Ishikawa (cell line): ENCODE results near the gene ACOT12.

Experiments used
- CEBPB ChIP-seq: IDR thresholded peaks from 2 replicates; pipeline ENCODE4 v1.6.1; 2012
- CREB1 ChIP-seq: IDR thresholded peaks from 2 replicates; pipeline ENCODE4 v1.6.1; 2012; ENCODE audit warnings: low read depth
- EGR1 ChIP-seq: IDR thresholded peaks from 2 replicates; pipeline ENCODE4 v1.6.1; 2012
- EP300 ChIP-seq: IDR thresholded peaks from 2 replicates; pipeline ENCODE4 v1.6.1; 2012; ENCODE audit warnings: borderline replicate concordance
- FOXM1 ChIP-seq: IDR thresholded peaks from 2 replicates; pipeline ENCODE4 v1.6.1; 2012; ENCODE audit warnings: low read depth, borderline replicate concordance
- NFIC ChIP-seq: IDR thresholded peaks from 2 replicates; pipeline ENCODE4 v1.6.1; 2012
- RAD21 ChIP-seq: IDR thresholded peaks from 2 replicates; pipeline ENCODE4 v1.6.1; 2012; ENCODE audit warnings: low read depth
- TAF1 ChIP-seq: IDR thresholded peaks from 2 replicates; pipeline ENCODE4 v1.6.1; 2012; ENCODE audit warnings: low read depth, mild to moderate bottlenecking
- TCF12 ChIP-seq: IDR thresholded peaks from 2 replicates; pipeline ENCODE4 v1.6.1; 2012; ENCODE audit warnings: low read depth
- TEAD4 ChIP-seq: IDR thresholded peaks from 2 replicates; pipeline ENCODE4 v1.6.1; 2012
- USF1 ChIP-seq: IDR thresholded peaks from 2 replicates; pipeline ENCODE4 v1.6.1; 2012
- YY1 ChIP-seq: IDR thresholded peaks from 2 replicates; pipeline ENCODE4 v1.6.1; 2012; ENCODE audit warnings: low read depth
- ZBTB7A ChIP-seq: IDR thresholded peaks from 2 replicates; pipeline ENCODE4 v1.6.1; 2012; ENCODE audit warnings: low read depth
- TF ChIP-seq, protein P1 (sequence below): IDR thresholded peaks from 2 replicates; pipeline ENCODE4 v1.6.1; 2012
- TF ChIP-seq, protein P2 (sequence below): IDR thresholded peaks from 2 replicates; pipeline ENCODE4 v1.6.1; 2012; ENCODE audit warnings: low read depth, mild to moderate bottlenecking

Gene ACOT12

GRCh38 chr5:81365541-81365940 lies 28.4 kb downstream of the ACOT12 start:
- TF ChIP-seq EP300 (no peak), EGR1 (no peak), TAF1 (no peak), TEAD4 (no peak), RAD21 (no peak), YY1 (no peak), USF1 (no peak), ZBTB7A (no peak), TCF12 (no peak)
- TF ChIP-seq, protein P1, sequence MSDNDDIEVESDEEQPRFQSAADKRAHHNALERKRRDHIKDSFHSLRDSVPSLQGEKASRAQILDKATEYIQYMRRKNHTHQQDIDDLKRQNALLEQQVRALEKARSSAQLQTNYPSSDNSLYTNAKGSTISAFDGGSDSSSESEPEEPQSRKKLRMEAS = no peak
- TF ChIP-seq, protein P2, sequence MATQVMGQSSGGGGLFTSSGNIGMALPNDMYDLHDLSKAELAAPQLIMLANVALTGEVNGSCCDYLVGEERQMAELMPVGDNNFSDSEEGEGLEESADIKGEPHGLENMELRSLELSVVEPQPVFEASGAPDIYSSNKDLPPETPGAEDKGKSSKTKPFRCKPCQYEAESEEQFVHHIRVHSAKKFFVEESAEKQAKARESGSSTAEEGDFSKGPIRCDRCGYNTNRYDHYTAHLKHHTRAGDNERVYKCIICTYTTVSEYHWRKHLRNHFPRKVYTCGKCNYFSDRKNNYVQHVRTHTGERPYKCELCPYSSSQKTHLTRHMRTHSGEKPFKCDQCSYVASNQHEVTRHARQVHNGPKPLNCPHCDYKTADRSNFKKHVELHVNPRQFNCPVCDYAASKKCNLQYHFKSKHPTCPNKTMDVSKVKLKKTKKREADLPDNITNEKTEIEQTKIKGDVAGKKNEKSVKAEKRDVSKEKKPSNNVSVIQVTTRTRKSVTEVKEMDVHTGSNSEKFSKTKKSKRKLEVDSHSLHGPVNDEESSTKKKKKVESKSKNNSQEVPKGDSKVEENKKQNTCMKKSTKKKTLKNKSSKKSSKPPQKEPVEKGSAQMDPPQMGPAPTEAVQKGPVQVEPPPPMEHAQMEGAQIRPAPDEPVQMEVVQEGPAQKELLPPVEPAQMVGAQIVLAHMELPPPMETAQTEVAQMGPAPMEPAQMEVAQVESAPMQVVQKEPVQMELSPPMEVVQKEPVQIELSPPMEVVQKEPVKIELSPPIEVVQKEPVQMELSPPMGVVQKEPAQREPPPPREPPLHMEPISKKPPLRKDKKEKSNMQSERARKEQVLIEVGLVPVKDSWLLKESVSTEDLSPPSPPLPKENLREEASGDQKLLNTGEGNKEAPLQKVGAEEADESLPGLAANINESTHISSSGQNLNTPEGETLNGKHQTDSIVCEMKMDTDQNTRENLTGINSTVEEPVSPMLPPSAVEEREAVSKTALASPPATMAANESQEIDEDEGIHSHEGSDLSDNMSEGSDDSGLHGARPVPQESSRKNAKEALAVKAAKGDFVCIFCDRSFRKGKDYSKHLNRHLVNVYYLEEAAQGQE = no peak

GRCh38 chr5:81363093-81363871 lies 30.7 kb downstream of the ACOT12 start:
- TF ChIP-seq TAF1 (no peak), FOXM1 (no peak), CEBPB (no peak), NFIC (no peak), EP300 (no peak), ZBTB7A (no peak), TEAD4 (no peak)

- TF ChIP-seq, protein P1 = no peak
- TF ChIP-seq YY1 (no peak), EGR1 (no peak), FOXM1 (no peak), RAD21 (no peak), TAF1 (no peak), CEBPB (no peak)
- TF ChIP-seq, protein P2 = no peak
Measured at GRCh38 chr5:81361600-81361999, 32.3 kb downstream of the ACOT12 start.

DNA sequence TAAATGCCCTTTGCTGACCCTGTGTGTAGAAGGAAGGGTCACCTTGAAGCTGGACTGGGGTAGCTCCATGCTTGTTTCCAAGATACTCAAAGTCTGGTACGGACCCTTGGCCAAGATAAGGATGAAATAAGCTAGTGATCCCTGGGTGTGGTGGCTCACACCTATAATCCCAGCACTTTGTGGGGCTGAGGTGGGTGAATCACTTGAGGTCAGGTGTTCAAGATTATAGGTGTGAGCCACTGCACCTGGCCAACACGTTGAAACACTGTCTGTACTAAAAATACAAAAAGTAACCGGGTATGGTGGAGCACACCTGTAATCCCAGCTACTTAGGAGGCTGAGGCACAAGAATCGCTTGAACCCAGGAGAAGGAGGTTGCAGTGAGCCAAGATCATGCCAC lies 33.3 kb downstream of the ACOT12 start:
- TF ChIP-seq USF1 (no peak), ZBTB7A (no peak), YY1 (no peak), FOXM1 (no peak), CREB1 (no peak), TCF12 (no peak), CEBPB (no peak), TAF1 (no peak)

DNA sequence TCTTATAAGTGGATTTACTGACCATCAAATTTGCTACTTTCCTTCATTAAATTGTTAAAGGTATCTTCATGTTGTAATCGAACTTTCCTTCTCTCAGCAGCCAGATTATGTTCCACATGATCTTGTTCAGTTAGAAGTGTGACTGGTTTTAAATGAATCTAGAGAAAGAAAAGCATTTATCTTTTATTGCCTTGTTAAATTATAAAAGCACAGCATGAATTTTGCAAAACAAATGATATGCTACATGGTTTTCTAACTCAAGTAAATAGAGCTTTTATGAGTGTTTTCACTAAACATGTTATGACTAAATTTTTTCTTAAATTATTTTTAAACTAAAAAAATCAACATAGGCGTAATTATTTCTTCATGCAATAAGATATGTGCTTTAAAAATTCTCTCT lies 34.1 kb downstream of the ACOT12 start:
- TF ChIP-seq EGR1 = no peak
- TF ChIP-seq, protein P2 = no peak
- TF ChIP-seq CEBPB = no peak
- no peak for TF ChIP-seq CREB1
- TF ChIP-seq, protein P1 = no peak
- TF ChIP-seq RAD21 = no peak
- no peak for TF ChIP-seq FOXM1
- no peak for TF ChIP-seq TEAD4
- no peak for TF ChIP-seq TAF1
- TF ChIP-seq EP300 = no peak
- no peak for TF ChIP-seq TCF12
- no peak for TF ChIP-seq USF1
- no peak for TF ChIP-seq ZBTB7A
- no peak for TF ChIP-seq NFIC
- no peak for TF ChIP-seq YY1
